Testis (tissue), 2 donors: Measurements from ENCODE around the gene PPP1R14C.

ENCODE experiments used
- POLR2A ChIP-seq: fragments of 450-650 bp; IDR thresholded peaks from one replicate; pipeline ENCODE4 v1.6.1; 2017; ENCODE audit warnings: antibody characterized with exemption, mild to moderate bottlenecking, moderate library complexity
- TF ChIP-seq, protein P1 (sequence below), 3 experiments: fragments of 450-650 bp in 2 of 3; fragments of 200-600 bp in 1 of 3; sonication (generic) in 1 of 3; IDR thresholded peaks; one replicate each; pipeline ENCODE4 v1.5.1; 2016 to 2019; ENCODE audit warnings: antibody characterized with exemption in 3 of 3, mild to moderate bottlenecking in 2 of 3, moderate library complexity in 1 of 3

DNA sequence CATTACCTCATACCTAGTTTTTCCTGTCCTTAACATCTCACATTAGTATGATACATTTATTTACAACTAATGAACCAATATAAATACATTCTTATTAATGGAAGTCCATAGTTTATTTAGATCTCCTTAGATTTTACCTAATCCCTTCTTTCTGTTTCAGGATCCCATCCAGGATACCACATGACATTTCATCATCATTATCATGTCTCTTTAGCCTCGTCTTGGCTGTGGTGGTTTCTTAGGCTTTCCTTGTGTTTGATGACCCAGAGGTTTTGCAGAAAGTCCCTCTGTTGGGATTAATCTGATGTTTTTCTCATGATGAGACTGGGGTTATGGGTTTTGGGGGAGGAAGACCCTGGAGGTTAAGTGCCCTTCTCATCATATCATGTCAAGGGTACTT is 136.7 kb downstream of the PPP1R14C start:
- no peak for TF ChIP-seq POLR2A
- TF ChIP-seq, protein P1, sequence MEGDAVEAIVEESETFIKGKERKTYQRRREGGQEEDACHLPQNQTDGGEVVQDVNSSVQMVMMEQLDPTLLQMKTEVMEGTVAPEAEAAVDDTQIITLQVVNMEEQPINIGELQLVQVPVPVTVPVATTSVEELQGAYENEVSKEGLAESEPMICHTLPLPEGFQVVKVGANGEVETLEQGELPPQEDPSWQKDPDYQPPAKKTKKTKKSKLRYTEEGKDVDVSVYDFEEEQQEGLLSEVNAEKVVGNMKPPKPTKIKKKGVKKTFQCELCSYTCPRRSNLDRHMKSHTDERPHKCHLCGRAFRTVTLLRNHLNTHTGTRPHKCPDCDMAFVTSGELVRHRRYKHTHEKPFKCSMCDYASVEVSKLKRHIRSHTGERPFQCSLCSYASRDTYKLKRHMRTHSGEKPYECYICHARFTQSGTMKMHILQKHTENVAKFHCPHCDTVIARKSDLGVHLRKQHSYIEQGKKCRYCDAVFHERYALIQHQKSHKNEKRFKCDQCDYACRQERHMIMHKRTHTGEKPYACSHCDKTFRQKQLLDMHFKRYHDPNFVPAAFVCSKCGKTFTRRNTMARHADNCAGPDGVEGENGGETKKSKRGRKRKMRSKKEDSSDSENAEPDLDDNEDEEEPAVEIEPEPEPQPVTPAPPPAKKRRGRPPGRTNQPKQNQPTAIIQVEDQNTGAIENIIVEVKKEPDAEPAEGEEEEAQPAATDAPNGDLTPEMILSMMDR (IDR thresholded peaks at IDR 0.05), result no peak
